Measurements from ENCODE around the gene ENPP7. TPM values are rescaled to one million over a fixed set of nuclear protein-coding genes. Genes with fewer than 3 reads are reported as not detected.

The ENPP7 gene
- polyA plus RNA-seq, 1 donor (not counting 4 experiments of a cell fraction or from before 2014, with no cell fraction given): not detected

DNA sequence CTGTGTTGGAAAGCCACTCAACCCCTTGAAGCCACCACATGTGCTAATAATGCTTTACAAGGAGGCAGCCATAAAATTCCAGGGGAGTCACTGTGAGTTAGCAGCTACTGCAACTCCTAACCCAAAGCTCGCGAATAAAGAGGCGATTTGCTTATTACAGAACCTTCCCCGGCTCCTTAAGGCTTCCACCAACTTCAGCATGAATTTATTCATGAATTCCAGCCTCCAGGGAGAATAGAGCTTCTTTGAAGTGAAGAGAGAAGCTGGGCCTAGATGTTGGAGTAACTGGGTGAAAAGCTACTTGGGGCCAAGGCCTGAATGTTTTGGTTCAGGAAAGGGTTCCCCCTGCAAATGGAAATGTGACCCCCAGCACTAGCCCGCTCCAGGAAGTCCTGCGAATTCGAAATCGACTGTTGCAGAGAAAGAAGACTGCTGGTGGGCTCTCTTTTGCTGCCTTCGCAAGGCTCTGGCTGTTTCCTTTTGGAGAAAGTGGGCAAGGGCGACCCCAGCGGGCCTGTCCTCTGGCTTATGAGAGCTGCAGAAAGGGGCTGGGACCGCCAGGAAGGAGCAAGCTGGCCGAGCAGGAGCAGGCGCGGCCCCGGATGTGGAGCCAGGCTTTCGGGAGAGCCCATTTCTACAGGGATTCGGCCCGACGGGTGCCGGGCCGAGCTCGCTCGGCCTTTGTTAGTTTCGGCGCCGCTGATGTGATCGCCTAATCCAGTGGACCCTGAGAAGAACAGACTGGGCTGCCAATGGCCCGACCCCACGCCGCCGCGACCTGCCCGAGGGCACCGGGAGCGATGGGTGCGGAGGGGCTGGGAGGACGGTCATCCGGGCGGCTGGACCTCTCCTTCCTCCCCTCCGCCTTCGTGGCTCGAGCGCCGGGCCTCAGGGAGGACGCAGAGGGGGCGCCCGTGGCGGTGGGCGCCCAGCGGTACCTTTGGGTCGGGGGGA is 58.5 kb downstream of the ENPP7 start:
- DNase-seq (ENCODE audit: low read depth, low spot score): no peak
- H3K79me2 ChIP-seq (ENCODE audit: control insufficient read depth, insufficient read depth, low read length): no peaks in the 10 kb centered on the region
- H3K9me3 ChIP-seq (ENCODE audit: control insufficient read depth, low read depth, low read length): no peaks in the 10 kb centered on the region
- no peak overlapping the region for H3K4me3 ChIP-seq (ENCODE audit: control insufficient read depth in 2 of 3, extremely low read depth in 1 of 3, insufficient read depth in 2 of 3, low read depth in 1 of 3, low read length in 3 of 3)
- H3K27me3 ChIP-seq (ENCODE audit: control insufficient read depth, extremely low read depth, insufficient read depth, low read length): peaks cover 65% of the 10 kb centered on the region
- peaks cover 11% of the 10 kb centered on the region for H3K4me1 ChIP-seq (ENCODE audit: control insufficient read depth, extremely low read depth, insufficient read depth, low read length)
- no peak overlapping the region for H2AFZ ChIP-seq (ENCODE audit: control insufficient read depth, low read length)
- H3K4me2 ChIP-seq (ENCODE audit: control insufficient read depth, extremely low read depth, insufficient read depth, low read depth, low read length): no peak overlapping the region
- H3K36me3 ChIP-seq (ENCODE audit: control insufficient read depth in 2 of 2, extremely low read depth in 1 of 2, insufficient read depth in 2 of 2, low read length in 2 of 2): no peaks in the 10 kb centered on the region
- H3K9me1 ChIP-seq (ENCODE audit: control insufficient read depth, extremely low read depth, insufficient read depth, low read length): no peaks in the 10 kb centered on the region
- dilution Hi-C loops (cut with MboI; ENCODE audit: extremely low pct_ligation_motif_present, low sequenced_read_pairs): no loop called here
- no peaks in the 10 kb centered on the region for H4K20me1 ChIP-seq (ENCODE audit: control insufficient read depth, extremely low read depth, insufficient read depth, low read length)
- H3K9ac ChIP-seq (ENCODE audit: control insufficient read depth, extremely low read depth, insufficient read depth, low read length): no peak overlapping the region
- no peak for FAIRE-seq
- TF ChIP-seq EZH2 (IDR thresholded peaks at IDR 0.05; ENCODE audit: low read length): no peak
- no peak for TF ChIP-seq CTCF (optimal IDR thresholded peaks at IDR 0.05 in 1 of 3, IDR thresholded peaks at IDR 0.05 in 1 of 3, conservative IDR thresholded peaks at IDR 0.05 in 1 of 3; ENCODE audit: extremely low read depth in 1 of 3, insufficient read depth in 2 of 3, low read length in 3 of 3)
- H3K27ac ChIP-seq (ENCODE audit: control insufficient read depth, insufficient read depth, low read length): no peak overlapping the region

DNA sequence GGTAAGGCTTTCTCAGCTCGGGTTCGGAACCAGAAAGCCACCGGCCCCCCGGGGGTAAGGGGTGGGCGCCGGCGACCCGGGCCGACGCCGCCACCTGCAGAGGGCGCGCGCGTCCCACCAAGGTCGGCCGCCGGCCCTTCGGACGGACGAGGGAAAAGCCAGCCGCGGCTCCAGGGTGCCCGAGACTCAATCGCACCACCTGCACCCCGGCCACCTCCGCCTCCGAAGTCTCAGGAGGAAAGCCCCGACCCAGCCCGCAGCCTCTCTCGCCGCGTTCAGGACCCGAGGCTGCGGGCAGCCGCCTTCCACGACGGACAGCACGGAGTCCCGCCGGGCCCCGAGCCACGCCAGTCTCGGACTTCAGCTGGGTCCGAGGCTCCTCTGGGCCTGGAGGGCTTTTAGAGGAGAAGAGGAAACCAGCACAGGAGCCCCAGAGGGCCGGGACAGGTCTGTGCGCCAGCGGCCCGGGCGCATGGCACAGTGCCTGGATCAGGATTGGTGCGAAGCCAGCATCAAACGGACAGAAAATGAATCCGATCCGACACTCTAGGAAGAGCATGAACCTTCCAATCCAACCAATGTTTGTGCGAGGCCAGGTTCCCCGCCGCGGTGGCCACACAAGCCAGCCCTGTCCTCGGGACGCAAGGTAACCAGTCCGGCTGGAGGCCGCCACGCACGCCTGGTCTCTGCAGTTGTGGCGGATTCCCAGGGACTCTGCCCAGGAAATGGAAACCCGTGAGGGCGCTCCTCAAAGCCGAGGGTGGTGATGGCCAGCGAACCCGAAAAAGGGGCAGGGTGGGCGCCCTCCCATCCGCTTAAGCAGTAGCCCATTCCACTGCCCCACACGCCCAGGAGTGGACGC is 59.4 kb downstream of the ENPP7 start:
- Histone ChIP-seq H3K4me1 (ENCODE audit: control insufficient read depth, extremely low read depth, insufficient read depth, low read length) (peaks cover 11% of the 10 kb centered on the region), H3K79me2 (ENCODE audit: control insufficient read depth, insufficient read depth, low read length) (no peaks in the 10 kb centered on the region), H3K9me3 (ENCODE audit: control insufficient read depth, low read depth, low read length) (no peaks in the 10 kb centered on the region), H3K4me3 (ENCODE audit: control insufficient read depth in 2 of 3, extremely low read depth in 1 of 3, insufficient read depth in 2 of 3, low read depth in 1 of 3, low read length in 3 of 3) (no peak overlapping the region), H3K4me2 (ENCODE audit: control insufficient read depth, extremely low read depth, insufficient read depth, low read depth, low read length) (no peak overlapping the region), H3K27ac (ENCODE audit: control insufficient read depth, insufficient read depth, low read length) (no peak overlapping the region), H2AFZ (ENCODE audit: control insufficient read depth, low read length) (no peak overlapping the region), H3K27me3 (ENCODE audit: control insufficient read depth, extremely low read depth, insufficient read depth, low read length) (peaks cover 65% of the 10 kb centered on the region), H3K9ac (ENCODE audit: control insufficient read depth, extremely low read depth, insufficient read depth, low read length) (no peak overlapping the region), H4K20me1 (ENCODE audit: control insufficient read depth, extremely low read depth, insufficient read depth, low read length) (no peaks in the 10 kb centered on the region), H3K9me1 (ENCODE audit: control insufficient read depth, extremely low read depth, insufficient read depth, low read length) (no peaks in the 10 kb centered on the region), H3K36me3 (ENCODE audit: control insufficient read depth in 2 of 2, extremely low read depth in 1 of 2, insufficient read depth in 2 of 2, low read length in 2 of 2) (peaks cover 6 to 8% of the 10 kb centered on the region in 2 experiments)
- FAIRE-seq (no peak), DNase-seq (ENCODE audit: low read depth, low spot score) (no peak)
- TF ChIP-seq CTCF (optimal IDR thresholded peaks at IDR 0.05 in 1 of 3, IDR thresholded peaks at IDR 0.05 in 1 of 3, conservative IDR thresholded peaks at IDR 0.05 in 1 of 3; ENCODE audit: extremely low read depth in 1 of 3, insufficient read depth in 2 of 3, low read length in 3 of 3): peak in 2 of 3 experiments; percentile 38 to 67
- peak; percentile 98 for TF ChIP-seq EZH2 (IDR thresholded peaks at IDR 0.05; ENCODE audit: low read length)
- dilution Hi-C loops (cut with MboI; ENCODE audit: extremely low pct_ligation_motif_present, low sequenced_read_pairs): no loop called here
